ENCODE data around the gene MIPEP. TPM values are rescaled to one million over a fixed set of nuclear protein-coding genes. Genes with fewer than 3 reads are reported as not detected.

The MIPEP gene
- total and polyA plus RNA-seq, 12 donors = 13.9 to 28.6 (median 20.7) TPM

DNA sequence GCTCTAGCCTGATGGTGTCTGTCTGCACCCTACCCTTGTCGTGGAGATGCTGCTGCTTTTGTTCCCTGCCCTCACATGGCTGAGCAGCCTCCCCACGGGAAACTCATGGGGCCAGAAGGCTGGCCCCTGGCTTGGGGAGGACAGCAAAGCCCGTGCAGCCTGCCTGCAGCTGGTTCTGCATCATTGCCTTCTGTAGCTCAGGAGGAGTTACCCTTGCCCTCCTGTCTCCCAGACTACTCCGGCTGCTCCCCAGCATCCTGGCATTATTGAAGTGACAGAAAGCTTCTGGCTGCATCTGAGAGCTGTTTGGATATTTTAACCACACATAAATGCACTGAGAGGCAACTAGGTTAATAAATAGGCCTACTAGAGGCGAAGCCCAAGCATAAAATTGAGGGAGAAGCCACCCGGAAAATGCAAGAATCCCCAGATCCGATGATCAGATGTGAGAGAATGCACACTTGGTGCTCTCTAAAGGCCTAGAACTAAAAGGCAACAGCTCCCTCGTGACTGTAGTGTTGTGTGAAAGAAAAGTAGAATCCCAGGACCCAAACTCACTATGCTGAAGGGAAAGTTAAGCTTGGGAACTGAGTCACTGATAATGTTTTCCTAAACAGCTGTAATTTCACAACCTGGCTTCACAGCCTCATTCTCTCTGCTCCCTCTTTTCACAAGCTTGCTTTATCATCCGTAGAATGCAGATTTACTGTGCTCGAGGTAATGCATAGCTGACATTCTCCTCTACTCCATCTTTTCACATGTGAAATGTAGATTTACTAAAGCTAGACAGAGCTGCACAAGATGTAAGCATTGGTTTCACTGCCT lies 208.1 kb downstream of the MIPEP start:
- Histone ChIP-seq H3K36me3 (replicated peaks in 1 of 2) (no peaks in the 10 kb centered on the region), H3K27me3 (no peaks in the 10 kb centered on the region), H3K4me1 (replicated peaks in 1 of 2) (no peaks in the 10 kb centered on the region), H3K9me3 (replicated peaks in 1 of 3) (no peaks in the 10 kb centered on the region), H3K27ac (no peak overlapping the region), H3K4me3 (no peak overlapping the region)
- WGBS, 4 donors = 68 to 86% (median 75%) methylated on average over 9 to 10 of the region's 10 CpGs
- no peak for DNase-seq
- intact Hi-C loops (cut with DNase I) = no loop called here
- TF ChIP-seq, protein P1, sequence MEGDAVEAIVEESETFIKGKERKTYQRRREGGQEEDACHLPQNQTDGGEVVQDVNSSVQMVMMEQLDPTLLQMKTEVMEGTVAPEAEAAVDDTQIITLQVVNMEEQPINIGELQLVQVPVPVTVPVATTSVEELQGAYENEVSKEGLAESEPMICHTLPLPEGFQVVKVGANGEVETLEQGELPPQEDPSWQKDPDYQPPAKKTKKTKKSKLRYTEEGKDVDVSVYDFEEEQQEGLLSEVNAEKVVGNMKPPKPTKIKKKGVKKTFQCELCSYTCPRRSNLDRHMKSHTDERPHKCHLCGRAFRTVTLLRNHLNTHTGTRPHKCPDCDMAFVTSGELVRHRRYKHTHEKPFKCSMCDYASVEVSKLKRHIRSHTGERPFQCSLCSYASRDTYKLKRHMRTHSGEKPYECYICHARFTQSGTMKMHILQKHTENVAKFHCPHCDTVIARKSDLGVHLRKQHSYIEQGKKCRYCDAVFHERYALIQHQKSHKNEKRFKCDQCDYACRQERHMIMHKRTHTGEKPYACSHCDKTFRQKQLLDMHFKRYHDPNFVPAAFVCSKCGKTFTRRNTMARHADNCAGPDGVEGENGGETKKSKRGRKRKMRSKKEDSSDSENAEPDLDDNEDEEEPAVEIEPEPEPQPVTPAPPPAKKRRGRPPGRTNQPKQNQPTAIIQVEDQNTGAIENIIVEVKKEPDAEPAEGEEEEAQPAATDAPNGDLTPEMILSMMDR (IDR thresholded peaks at IDR 0.05) = no peak
- no peak for TF ChIP-seq POLR2A (IDR thresholded peaks at IDR 0.05)

Small RNA genes within 50 kb of the gene (small RNA-seq; reads per million reads assigned to genes)
- 0 reads per million in 2 donors for gene MTCO3P2

Other genes starting within 250 kb of the MIPEP start
- gene C1QTNF9B, start 8.1 kb upstream of the MIPEP start, total RNA-seq = not detected
- gene C1QTNF9B, start 8.1 kb upstream of the MIPEP start, polyA plus RNA-seq = under 1 TPM in 1 of 3 donors, not detected in 2; 0.24 TPM

Measured in adrenal gland (tissue), 12 donors.